HG02870 (cell line): ENCODE data around the gene VGLL4.
"Not testable (repeated sequence)": the region's sequence is repeated elsewhere in the genome, so short reads cannot be mapped to it uniquely, and the experiment has no call there.

Source experiments
- ATAC-seq: cut with Tn5 transposase; IDR thresholded peaks from one replicate; pipeline ENCODE4 v1.9.1; 2021; ENCODE audit warnings: mild to moderate bottlenecking, moderate library complexity; ENCODE audit not compliant: unreplicated experiment

Gene VGLL4

GRCh38 chr3:11536132-11536935 lies 107.4 kb downstream of the VGLL4 start:
- no peak for ATAC-seq

DNA sequence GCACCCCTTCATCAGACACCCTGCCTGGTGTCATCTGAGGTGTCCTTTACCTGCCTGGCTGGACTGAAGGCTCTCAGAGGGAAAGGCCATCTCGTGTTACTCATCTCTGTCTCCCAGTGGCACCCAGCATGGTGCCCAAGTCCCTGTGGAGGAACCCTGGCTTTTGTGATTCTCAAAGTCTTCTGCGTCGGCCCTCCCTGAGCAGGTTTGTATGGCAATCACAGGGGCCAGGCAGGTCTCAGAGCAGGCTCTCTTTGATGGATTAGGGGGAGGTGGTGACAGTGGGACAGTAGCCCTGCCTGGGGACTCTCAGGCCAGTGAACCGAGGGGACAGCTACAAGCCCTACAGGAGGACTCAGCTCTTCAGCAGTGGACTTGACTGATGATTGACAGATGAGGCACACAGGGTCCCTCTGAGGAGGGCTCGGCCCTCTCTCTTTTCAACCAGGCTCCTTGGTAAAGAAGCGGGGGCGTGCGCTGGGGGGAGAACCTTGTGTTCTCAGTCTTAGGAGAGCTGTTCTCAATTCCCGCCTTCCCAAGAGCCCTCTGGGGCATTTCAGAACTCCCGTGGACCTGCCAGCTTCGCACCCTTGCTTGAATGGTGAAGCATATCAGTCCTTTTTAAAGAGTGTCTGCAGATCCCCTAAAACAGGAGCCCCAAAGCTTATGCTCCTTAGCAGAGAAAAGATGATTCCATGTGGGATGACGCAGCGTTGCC lies 108.3 kb downstream of the VGLL4 start:
- no peak for ATAC-seq

- no peak for ATAC-seq
These were observed 109.0 kb downstream of the VGLL4 start for GRCh38 chr3:11534793-11535101.

DNA sequence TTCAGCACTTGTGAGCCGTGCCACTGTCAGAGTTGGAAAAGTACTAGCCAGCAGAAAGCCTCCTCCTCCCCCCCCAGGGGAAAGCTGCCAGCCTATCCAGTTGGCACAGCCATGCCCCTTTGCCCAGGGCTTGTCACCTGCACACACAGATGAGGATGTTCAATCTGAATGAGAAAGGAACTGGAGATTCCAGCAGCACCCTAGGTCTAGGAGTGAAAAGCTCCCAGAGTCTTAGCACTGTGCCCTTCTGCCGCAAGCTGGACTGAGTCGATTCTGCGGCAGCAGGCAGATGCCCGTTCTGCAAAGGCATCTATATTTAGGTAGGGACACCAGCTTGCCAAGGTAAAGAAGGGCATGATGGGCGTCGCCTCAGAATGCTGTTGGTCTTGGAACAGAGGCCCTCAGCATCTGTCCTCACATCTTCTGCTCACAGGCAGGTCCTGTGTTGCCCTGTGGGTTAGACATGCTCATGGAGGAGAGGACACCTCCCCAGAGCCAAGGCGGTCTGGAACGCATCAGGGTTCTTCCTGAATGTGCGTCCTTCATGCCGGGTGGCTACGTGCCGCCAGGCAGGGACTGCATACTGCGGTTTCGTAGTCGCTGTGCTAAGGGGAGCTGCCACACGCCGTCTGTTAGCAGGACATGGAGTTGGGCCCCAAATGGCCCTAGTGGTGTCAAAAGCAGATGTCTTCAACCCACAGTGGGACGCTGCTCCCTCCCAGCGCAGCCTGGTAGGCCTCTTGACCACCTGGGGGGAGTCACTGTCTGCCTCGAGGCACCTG lies 109.5 kb downstream of the VGLL4 start:
- ATAC-seq, result no peak

GRCh38 chr3:11532931-11533391 lies 110.8 kb downstream of the VGLL4 start:
- ATAC-seq, result no peak

- ATAC-seq, result no peak
These were observed 113.5 kb downstream of the VGLL4 start for GRCh38 chr3:11530153-11530721.

DNA sequence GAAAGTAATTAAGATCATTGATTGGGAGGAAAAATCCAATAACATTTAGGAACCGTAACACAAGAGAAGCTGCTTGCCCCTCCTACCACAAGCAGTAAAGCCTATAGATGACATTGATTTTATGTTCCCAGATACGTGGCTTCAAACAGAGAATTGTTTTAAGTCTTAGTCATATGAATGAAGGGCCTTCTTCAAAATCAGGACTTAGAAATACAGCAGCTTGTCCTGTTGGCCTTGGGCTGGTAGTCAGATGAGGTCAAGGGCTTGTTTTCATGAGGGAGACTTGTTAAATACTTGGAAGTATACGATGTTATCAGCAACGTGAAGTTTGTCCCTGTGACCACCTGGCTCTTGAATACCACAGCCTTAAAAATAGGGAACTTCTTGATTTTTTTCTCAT lies 114.4 kb downstream of the VGLL4 start:
- ATAC-seq, result no peak

DNA sequence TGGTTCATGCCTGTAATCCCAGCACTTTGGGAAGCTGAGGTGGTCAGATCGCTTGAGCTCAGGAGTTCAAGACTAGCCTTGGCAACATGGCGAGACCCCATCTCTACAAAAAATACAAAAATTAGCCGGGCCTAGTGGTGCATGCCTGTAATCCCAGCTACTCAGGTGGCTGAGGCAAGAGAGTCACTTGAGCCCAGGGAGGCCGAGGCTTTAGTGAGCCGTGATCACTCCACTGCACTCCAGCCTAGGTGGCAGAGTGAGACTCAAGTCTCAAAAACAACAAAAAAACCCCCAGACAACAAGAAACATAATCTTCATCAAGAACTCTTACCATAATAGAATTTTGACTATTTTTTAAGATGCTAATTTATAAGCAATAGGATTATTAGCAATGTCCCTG lies 117.6 kb downstream of the VGLL4 start:
- ATAC-seq, result not testable (repeated sequence)

- ATAC-seq, result no peak
These were observed 120.1 kb downstream of the VGLL4 start for GRCh38 chr3:11523572-11524101.

- ATAC-seq, result no peak
These were observed 120.7 kb downstream of the VGLL4 start for GRCh38 chr3:11522953-11523571.

DNA sequence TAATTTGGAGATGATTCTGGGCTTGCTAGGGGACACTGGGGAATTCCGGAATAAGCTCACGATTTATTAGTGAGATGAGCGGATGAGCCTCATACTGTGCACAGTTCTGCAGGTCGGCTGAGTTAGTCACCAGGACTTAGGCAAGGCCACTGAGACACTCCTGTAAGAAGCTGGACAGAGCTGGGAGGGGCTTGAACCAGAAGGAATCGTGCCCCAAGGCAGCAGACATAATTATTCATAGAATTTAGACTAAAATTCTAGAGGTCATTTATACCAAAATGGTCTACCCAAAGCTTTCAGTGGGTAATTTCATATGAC lies 121.4 kb downstream of the VGLL4 start:
- ATAC-seq, result no peak

GRCh38 chr3:11521167-11521566 lies 122.5 kb downstream of the VGLL4 start:
- no peak for ATAC-seq

DNA sequence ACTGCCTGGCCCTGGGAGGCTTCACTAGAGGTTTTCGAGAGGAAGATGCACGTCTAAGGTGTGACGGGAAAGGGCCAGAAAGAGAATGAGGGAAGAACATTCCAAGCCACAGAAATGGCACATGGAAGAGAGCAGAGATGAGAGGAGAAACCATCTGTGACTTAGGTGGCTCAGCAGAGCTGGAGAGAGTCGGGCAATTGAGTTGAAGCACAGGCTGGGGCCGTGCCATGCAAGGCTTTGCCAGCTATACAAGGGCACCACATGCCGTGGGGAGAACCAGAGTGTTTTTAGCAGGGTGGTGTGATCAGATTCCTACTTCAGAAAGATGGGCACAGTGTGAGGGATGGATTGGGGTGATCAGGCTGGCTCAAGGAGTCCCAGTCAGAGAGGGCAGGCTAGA lies 126.1 kb downstream of the VGLL4 start:
- no peak for ATAC-seq

- no peak for ATAC-seq
These were observed 129.4 kb downstream of the VGLL4 start for GRCh38 chr3:11514191-11514821.

- no peak for ATAC-seq
These were observed 129.9 kb downstream of the VGLL4 start for GRCh38 chr3:11513817-11514135.

DNA sequence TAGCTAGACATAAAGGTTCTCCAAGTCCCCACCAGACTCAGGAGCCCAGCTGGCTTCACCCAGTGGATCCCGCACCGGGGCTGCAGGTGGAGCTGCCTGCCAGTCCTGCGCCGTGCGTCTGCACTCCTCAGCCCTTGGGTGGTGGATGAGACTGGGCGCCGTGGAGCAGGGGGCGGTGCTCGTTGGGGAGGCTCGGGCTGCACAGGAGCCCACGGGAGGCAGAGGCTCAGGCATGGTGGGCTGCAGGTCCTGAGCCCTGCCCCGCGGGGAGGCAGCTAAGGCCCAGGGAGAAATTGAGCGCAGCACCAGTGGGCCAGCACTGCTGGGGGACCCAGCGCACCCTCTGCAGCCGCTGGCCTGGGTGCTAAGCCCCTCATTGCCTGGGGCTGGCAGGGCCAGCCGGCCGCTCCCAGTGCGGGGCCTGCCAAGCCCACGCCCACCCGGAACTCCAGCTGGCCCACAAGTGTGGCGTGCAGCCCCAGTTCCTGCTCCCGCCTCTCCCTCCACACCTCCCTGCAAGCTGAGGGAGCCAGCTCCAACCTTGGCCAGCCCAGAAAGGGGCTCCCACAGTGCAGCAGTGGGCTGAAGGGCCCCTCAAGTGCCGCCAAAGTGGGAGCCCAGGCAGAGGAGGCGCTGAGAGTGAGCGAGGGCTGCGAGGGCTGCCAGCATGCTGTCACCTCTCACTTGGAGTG lies 130.4 kb downstream of the VGLL4 start:
- ATAC-seq, result not testable (repeated sequence)

DNA sequence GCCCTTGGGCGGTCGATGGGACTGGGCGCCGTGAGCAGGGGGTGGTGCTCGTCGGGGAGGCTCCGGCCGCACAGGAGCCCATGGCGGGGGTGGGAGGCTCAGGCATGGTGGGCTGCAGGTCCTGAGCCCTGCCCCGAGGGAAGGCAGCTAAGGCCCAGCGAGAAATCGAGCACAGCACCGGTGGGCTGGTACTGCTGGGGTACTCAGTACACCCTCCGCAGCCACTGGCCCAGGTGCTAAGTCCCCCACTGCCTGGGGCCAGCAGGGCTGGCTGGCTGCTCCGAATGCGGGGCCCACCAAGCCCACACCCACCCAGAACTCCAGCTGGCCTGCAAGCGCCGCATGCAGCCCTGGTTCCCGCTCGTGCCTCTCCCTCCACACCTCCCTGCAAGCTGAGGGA lies 132.1 kb downstream of the VGLL4 start:
- ATAC-seq, result not testable (repeated sequence)

GRCh38 chr3:11510356-11510755 lies 133.4 kb downstream of the VGLL4 start:
- no peak for ATAC-seq

DNA sequence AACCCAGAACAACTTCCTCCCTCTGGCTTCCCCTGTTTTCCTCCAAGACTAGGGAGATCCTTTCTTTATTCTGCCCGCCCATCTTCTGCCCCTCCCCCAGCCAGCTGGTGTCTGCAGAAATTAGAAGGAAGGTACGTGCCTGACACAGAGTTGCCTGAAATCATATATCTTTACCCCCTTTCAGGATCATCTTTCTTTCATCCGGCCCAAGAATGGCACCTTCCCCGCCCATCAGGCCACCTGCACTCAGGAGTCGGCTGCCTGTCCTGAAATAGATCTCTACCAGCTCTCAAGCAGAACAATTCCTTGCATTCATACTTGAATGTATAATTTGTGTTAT lies 133.7 kb downstream of the VGLL4 start:
- no peak for ATAC-seq
